Measurements from ENCODE around the gene COL18A1. TPM values are rescaled to one million over a fixed set of nuclear protein-coding genes. Genes with fewer than 3 reads are reported as not detected.
A peak's percentile ranks its signal among the peaks of the same experiment; 100 is the strongest.
"Not testable (repeated sequence)": the region's sequence is repeated elsewhere in the genome, so short reads cannot be mapped to it uniquely, and the experiment has no call there.

The COL18A1 gene
- total RNA-seq, 2 donors from 2014 or later: 117 to 133 TPM

DNA sequence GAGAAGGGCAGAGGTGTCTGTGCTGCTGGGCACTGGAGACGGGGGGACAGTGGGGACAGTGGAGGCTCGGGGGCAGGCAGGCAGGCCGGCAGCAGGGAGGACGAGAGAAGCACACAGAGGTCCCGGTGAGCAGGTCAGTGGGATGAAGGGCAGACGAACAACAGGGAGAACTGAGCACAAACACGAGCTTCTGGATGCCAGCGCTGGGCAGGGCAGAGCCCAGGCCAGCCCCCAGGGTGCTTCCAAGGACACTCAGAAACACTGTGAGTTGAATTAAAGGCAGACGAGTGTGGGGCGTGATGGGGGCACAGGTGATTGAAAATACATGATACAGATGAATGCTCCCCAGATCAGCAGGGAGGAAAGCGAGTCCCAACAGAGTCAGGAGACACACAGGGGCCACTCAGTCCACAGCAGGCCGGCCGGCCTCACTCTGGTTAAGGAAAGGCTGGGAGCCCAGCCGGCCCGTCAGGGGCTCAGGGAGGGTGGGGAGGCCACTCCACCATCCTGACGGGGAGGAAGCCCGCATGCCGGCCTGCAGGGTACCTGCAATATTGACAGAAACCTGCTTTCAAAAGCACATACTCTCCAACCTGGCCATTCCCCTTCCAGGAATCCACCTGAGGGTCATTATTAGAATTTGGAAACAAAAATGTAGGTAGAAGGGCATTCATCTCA, 123.2 kb downstream of the COL18A1 start:
- DNase-seq (ENCODE audit: low spot score): peak; percentile 52
- intact Hi-C loops (cut with DNase I): no loop called here

DNA sequence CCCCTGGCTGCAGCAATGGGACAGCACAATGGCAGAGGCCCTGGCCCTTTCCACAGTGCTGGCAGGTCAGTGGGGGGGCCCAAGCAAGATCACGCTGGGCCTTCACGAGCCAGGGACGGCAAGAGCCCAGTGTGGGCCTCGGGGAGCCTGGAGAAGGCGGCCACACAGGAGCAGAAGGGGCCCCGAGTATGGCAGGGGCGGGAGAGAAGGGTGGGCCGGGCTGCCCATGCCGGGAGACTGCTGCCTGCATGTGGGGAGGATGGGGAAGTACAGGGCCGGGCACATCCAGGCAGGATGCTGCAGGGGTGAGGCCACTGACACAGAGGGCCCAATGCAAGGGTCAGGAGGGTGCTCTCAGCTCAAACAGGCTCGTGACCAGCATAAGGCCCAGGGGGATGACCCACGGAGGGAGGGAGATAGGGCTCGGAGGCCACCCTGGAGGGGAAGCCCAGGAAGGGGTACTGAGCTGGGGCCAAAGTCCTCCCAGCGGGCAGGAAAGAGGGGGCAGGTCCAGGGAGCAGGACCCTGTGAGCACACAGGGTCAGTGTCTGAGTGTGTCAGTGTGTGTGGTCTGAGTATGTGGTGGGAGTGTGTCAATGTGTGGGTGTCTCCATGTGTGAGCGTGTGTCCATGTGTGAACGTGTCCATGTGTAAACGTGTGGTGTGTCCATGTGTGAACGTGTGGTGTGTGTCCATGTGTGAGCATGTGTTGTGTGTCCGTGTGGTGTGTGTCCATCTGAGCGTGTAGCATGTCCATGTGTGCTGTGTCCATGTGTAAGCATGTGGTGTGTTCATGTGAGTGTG, 124.2 kb downstream of the COL18A1 start:
- peak; percentile 78 for DNase-seq (ENCODE audit: low spot score)
- intact Hi-C loops (cut with DNase I): no loop called here

DNA sequence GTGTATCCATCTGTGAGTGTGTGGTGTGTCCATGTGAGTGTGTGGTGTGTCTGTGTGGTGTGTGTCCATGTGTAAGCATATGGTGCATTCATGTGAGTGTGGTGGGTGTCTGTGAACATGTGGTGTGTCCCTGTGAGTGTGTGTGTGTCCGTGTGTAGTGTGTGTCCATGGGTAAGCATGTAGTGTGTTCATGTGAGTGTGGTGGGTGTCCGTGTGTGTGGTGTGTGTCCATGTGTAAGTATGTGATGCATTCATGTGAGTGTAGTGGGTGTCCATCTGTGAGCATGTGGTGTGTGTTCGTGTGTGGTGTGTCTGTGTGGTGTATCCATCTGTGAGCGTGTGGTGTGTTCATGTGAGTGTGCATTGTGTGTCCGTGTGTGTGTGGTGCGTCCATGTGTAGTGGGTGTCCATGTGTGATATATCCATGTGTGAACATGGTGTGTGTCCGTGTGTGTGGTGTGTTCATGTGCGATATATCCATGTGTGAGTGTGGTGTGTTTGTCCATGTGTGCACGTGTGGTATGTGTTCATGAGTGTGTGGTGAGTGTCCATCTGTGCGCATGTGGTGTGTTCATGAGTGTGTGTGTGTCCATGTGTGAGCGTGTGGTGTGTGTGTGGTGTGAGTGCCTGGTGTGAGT, 124.9 kb downstream of the COL18A1 start:
- peak; percentile 0 for DNase-seq (ENCODE audit: low spot score)
- intact Hi-C loops (cut with DNase I): no loop called here

DNA sequence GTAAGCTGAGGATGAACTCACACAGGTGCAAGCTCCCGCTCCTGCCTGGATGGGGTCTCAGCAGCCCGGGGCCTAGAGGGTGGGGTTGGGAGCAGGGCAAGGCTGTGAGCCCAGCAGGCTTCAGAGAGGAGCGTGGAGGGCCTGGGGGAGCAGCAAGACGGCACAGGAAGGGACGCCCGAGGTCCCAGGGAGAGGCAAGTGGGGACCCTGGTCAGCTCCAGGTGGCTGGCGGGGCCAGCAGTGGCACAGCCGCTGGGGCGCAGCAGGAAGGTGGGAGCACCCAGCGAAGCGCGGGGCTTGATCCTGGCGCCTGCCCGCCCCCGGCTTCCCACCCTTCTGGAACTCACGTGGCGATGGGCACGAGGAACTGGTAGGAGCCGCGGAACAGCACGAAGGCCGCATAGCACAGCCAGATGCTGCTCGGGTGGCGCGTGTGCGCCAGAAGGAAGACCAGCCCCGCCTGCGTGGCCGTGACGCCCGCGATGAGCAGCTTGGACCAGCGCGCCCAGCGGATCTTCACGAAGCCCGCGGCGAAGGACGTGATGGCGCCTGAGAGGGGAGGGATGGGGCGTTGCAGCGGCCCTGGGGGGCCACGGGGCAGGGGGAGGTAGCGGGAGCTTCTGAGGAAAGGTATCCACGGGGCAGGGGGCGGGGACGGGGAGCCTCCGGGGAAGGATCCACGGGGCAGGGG, 125.6 kb downstream of the COL18A1 start:
- DNase-seq (ENCODE audit: low spot score): peak; percentile 79

DNA sequence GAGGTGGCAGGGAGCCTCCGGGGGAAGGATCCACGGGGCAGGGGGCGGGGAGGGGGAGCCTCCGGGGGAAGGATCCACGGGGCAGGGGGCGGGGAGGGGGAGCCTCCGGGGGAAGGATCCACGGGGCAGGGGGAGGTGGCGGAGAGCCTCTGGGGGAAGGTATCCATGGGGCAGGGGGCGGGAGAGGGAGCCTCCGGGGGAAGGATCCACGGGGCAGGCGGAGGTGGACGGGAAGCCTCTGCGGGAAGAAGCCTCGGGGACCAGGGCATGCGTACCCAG, 126.1 kb downstream of the COL18A1 start:
- intact Hi-C loops (cut with DNase I): not testable (repeated sequence)

More for the DNA sequence above, 125.6 kb downstream of the COL18A1 start:
- intact Hi-C loops (cut with DNase I): no loop called here

DNA sequence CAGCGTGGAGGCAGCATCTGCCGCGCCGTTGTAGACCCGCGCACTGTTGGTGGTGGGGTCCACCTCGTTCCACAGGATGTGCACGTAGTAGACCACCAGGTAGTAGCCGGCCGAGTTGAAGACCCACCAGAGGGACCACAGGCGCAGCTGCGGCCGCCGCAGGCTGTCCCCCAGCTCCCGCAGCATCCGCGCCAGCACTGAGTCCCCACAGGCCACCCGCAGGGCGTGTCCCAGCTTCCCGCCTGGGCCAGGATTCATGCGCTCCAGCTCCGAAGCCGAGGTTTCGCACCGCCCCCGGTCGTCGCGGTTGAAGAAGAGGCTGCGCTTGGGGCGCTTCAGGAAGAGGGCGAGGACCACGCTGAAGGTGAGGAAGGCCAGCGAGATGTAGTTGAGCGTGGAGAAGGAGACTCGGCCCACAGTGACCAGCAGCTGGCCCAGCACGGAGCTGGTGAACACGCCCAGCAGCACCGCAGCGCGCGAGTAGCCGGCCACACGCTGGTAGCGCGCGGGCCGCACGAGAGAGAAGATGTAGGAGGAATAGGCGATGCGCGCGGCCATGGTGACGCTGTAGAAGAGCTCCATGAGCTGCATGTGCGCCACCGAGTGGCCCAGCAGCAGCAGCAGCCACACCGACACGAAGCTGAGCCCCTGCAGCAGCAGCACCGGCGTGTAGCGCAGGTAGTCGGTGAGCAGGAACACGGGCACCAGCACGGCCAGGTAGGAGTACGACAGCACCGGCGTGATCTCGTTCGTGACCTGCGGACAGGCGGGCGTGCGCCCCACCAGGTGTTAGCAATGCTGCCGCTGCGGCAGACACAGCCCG, 126.6 kb downstream of the COL18A1 start:
- intact Hi-C loops (cut with DNase I): no loop called here
- peak; percentile 72 for DNase-seq (ENCODE audit: low spot score)

More for the DNA sequence above, 126.1 kb downstream of the COL18A1 start:
- DNase-seq (ENCODE audit: low spot score): not testable (repeated sequence)

DNA sequence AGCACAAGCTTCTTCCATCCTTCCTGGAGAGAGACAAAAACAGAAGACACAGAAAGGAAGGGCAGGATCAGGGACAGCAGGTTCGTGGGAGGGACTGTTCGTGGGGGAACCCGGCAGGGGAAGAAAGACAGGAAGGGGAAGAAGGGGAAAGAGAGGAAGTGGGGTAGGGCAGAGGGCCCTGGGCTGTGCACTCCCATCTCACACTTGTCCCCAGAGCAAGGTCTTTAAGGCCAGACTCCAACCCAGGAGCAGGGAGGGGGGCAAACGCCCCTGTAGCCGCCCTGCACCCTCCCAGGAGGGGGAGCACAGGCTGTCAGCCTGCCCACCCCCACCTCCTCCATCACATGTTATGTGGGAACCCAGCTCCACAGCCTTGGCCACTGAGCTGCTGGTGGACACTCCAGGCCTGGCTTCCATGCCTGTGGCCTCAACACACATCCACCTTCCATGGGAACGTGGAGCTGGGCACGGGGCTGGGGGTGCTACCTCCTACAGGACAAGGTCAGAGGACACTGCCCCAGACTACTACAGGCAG, 127.9 kb downstream of the COL18A1 start:
- peak; percentile 54 for DNase-seq (ENCODE audit: low spot score)
- intact Hi-C loops (cut with DNase I): no loop called here

DNA sequence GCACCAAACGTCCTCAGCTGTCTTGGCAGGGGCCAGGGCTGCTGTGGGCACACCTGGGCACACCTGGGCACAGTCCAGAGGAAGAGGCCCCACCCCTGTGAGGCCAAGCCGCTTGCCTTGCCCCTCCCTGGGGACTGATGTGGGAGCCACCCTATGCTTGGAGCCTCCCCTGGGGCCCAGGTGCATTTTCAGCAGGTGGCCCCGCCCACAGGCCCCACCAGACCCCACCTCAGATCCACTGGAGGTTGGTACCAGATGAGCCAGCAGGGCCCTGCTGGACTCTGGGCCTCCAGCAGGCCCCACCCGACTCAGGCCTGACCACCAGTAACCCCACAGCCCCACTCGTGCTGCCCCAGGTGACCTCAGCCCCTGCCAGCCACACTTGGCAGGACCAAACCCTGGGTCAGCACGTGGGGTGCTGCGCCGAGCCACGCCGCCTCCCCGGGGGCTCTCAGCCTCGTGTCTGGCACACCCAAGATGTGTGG, 128.4 kb downstream of the COL18A1 start:
- peak; percentile 19 for DNase-seq (ENCODE audit: low spot score)

DNA sequence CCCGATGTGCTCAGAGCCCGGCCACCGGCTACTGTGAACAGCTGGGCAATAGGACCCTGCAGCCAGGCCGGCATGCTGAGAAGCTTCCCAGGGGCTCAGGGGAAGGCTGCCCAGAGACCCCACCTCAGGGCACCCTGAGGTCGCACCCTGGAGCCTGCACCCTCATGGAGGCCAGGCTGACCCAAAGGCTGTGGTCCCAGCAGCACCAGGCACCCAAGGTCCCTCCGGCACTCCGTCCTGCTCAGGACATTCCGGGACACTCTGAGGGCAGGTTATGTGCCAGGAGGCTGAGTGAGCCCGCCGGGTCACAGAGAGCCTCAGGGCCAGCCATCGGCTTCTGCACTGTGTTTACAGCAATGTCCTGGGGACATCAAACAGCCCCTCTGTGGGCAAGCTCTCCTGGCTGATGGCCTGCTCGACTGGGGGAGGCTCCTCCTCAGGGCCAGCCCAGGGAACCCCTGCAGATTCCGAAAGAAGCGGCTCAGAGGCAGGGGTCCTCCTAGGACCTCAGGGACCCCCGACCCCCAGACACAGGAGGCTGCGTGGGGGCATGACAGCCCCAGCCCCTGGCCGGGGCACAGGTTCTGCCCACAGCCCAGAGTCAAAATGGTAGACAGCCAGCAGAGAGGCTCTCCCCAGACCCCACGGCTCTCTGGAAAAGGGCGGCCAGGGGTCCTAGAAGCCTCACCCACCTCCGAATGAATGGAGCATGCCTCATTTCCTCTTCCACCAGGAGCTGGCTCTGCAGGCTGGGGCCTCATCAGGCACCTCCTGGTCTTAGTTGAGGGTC, 129.1 kb downstream of the COL18A1 start:
- DNase-seq (ENCODE audit: low spot score): peak; percentile 69
- intact Hi-C loops (cut with DNase I): no loop called here

More for the DNA sequence above, 128.4 kb downstream of the COL18A1 start:
- intact Hi-C loops (cut with DNase I): no loop called here

DNA sequence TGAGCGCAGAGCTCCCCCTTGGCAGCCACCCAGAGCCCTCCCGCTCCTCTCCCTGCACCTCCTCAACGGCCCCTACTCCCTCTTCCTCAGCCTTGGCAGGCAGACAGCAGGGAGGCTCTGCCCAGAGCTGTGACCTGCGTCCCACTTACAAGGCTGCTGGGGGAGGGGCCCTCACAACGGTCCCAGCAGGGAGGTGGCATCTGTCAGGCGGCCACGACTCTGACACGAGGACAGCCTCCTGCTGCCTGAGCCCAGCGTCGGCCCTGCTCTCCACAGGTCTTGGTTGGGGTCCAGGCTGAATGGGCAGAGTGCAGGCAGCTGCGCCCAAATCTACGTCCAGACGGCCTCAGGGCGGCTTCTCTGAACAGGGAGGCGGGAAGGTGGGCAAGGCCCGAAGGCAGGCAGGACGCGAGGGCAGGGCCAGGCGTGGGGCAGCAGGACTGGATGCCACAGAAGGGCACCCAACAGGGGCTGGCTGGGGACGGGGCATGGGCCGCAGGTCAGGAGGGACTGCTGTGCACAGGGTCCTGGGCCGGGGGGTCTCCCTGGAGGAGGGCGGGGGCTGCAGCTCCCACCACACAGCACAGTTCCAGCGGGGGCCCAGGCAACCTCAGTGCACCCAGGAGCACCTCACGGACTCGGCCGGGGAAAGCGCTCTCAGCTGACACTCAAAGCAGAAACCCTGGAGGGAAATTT, 129.8 kb downstream of the COL18A1 start:
- intact Hi-C loops (cut with DNase I): no loop called here
- DNase-seq (ENCODE audit: low spot score): no peak

DNA sequence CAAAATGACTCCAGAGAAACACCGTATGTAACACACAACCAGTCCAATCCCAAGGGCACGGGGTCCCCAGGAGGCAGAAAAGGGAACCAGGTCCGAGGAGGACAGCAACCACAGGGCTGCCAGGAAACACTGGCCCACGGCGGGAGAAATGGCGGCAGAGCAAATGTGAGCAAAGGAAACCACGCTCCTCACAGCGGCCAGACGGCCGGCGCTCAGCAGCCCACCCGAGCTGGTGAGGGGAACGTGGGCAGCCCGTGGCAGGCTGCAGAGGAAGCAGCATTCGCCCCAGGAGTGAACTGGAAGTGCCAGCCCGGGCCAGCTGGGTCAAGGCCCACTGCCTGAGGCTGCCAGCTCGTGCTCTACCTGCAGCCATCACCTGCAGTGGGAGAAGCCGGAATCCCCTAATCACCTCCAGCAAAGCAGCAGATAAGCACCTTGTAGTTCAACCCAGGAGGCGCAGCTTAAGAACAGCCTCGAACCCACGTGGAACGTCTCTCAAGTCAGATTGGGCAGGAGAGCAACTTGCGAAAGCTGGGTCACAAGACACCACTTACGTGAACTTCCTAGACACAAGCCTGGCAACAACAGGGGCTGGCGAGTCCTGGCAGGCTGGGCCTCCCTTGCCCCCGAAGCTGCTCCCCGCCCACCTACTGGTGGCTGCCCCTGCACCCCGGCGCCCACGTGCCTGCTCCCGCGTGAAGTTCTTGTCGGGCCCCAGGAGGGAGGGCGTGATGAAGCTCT, 130.5 kb downstream of the COL18A1 start:
- intact Hi-C loops (cut with DNase I): no loop called here
- peak; percentile 81 for DNase-seq (ENCODE audit: low spot score)

DNA sequence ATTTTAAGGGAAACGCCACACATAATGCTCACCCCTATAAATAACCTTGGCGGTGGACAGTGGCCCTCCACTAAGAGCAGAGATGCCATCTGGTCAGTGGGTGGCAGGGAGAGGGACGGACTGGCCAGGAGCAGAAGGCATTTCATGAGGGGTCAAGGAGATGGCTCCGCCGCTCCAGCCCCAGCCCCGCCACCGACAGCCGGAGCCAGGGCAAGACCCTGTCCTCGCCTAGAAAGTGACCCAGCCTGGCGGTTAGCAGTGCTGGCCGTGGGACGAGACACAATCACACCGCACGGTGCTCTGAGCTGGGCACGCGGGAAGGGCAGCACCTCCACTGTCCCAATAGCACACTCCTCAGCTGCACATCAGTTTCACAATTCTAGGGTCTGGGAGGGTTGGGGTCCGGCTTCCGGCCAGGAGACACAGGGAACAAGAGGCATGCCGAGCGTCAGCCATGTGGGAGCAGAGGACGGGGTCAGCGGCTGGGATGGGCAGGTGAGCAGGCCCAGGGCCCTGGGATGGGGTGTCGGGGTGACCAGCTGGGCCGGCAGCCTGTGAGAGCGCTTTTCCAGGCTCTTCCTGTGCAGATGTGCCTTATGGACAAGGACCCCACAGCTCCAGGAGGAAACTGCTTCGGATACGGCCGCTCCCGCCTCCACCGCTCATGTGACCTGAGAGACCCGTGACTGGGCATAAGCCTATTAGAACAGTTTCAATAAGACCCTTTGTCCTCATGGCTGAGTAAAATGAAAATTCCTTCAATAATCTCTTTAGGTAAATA, 131.5 kb downstream of the COL18A1 start:
- intact Hi-C loops (cut with DNase I): no loop called here

DNA sequence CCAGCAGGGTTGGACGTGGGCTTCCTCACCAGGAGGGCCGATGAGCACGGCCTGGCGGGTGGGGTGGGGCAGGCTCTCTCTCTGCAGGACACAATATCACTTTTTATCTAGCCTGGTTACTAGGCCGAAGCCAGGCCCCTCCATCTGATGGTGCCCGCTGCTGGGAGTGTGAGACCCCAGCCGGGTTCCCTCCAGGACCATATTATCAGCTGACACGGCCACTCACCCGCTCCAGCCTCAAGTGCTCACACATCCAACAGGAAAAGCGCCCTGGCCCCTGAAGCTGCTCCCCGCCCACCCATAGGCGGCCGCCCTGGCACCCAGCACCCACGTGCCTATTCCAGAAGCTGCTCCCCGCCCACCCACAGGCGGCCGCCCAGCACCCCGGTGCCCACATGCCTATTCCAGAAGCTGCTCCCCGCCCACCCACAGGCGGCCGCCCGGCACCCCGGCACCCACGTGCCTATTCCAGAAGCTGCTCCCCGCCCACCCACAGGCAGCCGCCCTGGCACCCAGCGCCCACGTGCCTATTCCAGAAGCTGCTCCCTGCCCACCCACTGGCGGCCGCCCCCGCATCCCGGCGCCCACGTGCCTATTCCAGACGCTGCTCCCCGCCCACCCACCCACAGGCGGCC, 132.3 kb downstream of the COL18A1 start:
- peak; percentile 74 for DNase-seq (ENCODE audit: low spot score)
- intact Hi-C loops (cut with DNase I): no loop called here

More for the DNA sequence above, 131.5 kb downstream of the COL18A1 start:
- peak; percentile 58 for DNase-seq (ENCODE audit: low spot score)

DNA sequence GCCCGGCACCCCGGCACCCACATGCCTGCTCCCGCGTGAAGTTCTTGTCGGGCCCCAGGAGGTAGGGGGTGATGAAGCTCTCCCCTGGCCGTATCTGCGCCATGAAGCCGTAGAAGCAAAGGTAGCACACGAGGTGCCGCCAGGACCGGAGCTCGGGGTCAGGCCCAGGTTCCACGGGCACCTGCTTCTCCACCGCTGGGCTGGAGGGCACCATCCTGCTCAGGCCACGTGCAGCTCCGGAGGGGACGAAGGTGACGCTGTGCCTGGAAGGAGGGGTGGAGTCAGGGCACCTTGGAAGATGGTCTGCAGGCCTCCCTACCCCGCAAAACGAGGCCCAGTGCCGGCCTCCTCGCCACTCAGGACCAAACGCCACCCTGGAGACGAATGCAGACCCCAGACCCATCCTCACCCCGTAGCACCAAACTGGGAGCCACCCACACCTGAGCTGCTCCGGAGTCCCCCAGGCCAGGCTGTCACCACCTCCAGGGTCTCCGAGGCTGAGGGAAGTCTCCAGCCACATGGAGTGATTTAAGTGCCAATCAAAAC, 132.9 kb downstream of the COL18A1 start:
- peak; percentile 68 for DNase-seq (ENCODE audit: low spot score)
- intact Hi-C loops (cut with DNase I): no loop called here

All from posterior vena cava (tissue), 2 donors.